GM12891 (cell line): ENCODE results near the gene SMAD2.
A peak's percentile ranks its signal among the peaks of the same experiment; 100 is the strongest.
"Not testable (repeated sequence)": the region's sequence is repeated elsewhere in the genome, so short reads cannot be mapped to it uniquely, and the experiment has no call there.

Experiments
- DNase-seq: peaks from one replicate; pipeline ENCODE4 v3.0.0; 2011; ENCODE audit warnings: low spot score; ENCODE audit not compliant: insufficient read length
- FAIRE-seq: peaks from 2 replicates; lab custom pipeline; 2011; peaks lifted over from hg19 to GRCh38; lab: Jason Lieb, UNC
- PAX5 ChIP-seq: IDR thresholded peaks from 2 replicates; pipeline ENCODE4 v1.6.1; 2011; ENCODE audit warnings: low read length, moderate library complexity, mild to moderate bottlenecking; ENCODE audit not compliant: insufficient read depth, severe bottlenecking
- POLR2A ChIP-seq: IDR thresholded peaks from 2 replicates; pipeline ENCODE4 v1.6.1; 2011; ENCODE audit warnings: low read depth, low read length, control low read depth
- POLR2AphosphoS5 ChIP-seq: IDR thresholded peaks from 2 replicates; pipeline ENCODE4 v1.6.1; 2011; ENCODE audit warnings: low read depth, low read length, control low read depth
- POU2F2 ChIP-seq: IDR thresholded peaks from 2 replicates; pipeline ENCODE4 v1.6.1; 2011; ENCODE audit warnings: low read depth, mild to moderate bottlenecking, control low read depth, low read length, moderate library complexity
- SPI1 ChIP-seq: IDR thresholded peaks from 2 replicates; pipeline ENCODE4 v1.6.1; 2011; ENCODE audit warnings: low read depth, low read length, control low read depth
- TAF1 ChIP-seq: IDR thresholded peaks from 2 replicates; pipeline ENCODE4 v1.6.1; 2011; ENCODE audit warnings: low read depth, low read length, control low read depth

SMAD2 gene

DNA sequence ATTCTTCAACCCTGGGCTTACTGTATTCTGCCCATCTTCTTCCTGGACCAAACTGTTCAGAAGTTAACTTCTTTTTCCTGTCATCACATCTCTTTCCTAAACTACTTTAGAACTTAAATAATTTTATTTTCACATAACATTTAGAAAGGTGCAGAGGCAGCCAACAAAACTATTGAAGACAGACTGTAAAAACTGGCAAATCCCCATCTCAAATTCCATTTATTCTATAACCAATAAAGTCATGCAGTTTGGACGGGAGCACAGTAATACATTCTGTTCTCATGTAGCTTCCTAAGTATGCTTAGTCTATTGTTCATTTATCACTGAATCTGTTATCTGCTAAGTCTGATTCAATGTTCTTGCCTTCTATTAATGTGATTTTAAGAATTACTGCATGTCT lies 99.1 kb downstream of the SMAD2 start:
- FAIRE-seq (no peak), DNase-seq (no peak)
- TF ChIP-seq POU2F2 (no peak), POLR2A (no peak), TAF1 (no peak), POLR2AphosphoS5 (no peak), SPI1 (no peak), PAX5 (no peak)

DNA sequence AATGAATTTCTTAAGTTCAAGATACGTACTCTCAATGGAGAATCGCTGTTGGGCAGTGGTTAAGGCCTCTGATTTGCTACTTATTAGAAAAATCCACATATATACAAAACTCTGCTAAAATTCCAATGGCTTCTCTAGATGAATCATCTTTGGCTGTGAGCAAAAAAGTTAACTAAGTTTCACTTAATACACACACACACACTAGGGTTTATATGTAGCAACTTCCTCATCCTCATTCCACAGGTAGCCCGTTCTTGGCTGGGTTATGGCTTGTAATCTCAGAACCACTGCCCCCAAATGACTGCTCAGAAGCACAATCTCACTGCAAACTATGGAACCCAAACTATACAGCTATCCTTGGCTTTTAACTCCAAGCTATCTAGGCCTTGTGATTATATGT lies 99.7 kb downstream of the SMAD2 start:
- TF ChIP-seq SPI1 (no peak), POLR2A (no peak), POU2F2 (no peak), POLR2AphosphoS5 (no peak), PAX5 (no peak), TAF1 (no peak)
- FAIRE-seq (no peak), DNase-seq (no peak)

DNA sequence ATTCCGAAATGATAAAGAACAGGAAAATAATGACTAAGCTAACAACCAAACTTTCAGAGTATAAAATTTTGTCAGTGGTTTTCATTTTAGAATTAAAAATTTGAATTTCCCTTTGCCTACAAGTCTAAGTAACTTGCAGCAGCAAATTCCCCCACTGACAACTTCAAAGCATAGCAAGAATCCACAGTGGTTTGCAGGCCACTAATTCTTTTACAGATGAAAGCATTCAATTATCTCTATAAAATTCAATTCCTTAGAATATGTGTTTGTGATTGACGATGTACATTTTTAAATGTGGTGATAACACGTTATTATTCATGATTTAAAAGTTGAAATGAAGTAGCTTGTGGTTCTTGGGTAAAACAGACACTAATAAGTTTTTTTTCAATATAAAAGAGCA lies 100.6 kb downstream of the SMAD2 start:
- DNase-seq (no peak), FAIRE-seq (no peak)
- no peak for TF ChIP-seq PAX5
- no peak for TF ChIP-seq SPI1
- TF ChIP-seq POLR2AphosphoS5: no peak
- TF ChIP-seq TAF1: no peak
- TF ChIP-seq POLR2A: no peak
- no peak for TF ChIP-seq POU2F2

DNA sequence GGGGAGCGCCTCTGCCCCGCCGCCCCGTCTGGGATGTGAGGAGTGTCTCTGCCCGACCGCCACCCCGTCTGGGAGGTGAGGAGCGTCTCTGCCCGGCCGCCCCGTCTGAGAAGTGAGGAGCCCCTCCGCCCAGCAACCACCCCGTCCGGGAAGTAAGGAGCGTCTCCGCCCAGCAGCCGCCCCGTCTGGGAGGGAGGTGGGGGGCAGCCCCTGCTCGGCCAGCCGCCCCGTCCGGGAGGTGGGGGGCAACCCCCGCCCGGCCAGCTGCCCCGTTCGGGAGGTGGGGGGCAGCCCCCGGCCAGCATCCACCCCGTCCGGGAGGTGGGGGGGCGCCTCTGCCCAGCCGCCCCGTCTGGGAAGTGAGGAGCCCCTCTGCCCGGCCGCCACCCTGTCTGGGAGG lies 102.4 kb downstream of the SMAD2 start:
- not testable (repeated sequence) for DNase-seq, FAIRE-seq

DNA sequence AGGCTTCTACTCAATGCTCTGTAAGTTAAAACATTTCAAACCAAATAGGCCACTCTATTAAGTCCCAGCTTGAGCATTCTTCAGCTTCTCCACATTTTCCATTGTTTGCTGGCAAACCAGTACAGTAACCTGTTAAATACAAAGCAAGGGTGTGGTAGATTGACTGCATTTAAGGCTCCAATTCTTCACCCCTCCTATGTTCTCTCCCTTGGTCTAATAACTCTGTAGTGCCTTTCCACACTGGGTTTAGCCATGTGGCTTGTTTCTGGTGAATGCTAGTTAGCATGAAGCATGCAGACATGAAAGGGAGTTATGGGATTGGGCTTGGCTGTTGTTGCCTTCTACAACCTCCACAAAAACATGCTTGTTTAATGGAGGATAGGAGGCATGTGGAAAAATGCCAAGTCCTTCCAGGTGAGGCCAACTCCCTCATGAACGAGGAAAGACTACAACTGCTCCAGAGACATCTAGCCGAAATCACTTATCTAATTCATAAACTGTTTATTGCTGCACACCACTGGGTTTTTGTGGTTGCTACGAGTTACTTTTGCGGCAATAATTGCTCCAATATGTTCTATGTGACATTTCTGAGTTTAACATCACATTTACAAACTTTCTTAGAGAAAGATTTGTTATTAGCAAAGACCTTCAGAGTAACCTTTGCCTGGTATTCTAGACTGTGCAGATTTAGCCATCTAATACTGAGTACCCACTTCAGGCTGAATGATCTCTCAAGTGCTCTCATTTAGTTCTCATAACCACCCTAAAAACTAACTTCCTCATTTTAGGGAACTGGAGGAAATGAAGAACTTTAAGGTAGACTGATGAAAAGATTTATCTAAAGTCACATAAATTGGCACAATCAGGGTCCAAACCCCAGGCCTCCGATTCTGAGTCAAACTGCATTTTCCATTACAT lies 104.0 kb downstream of the SMAD2 start:
- DNase-seq: no peak
- peak; percentile 26 for FAIRE-seq
- TF ChIP-seq POLR2AphosphoS5: no peak
- TF ChIP-seq POLR2A: no peak
- TF ChIP-seq PAX5: no peak

DNA sequence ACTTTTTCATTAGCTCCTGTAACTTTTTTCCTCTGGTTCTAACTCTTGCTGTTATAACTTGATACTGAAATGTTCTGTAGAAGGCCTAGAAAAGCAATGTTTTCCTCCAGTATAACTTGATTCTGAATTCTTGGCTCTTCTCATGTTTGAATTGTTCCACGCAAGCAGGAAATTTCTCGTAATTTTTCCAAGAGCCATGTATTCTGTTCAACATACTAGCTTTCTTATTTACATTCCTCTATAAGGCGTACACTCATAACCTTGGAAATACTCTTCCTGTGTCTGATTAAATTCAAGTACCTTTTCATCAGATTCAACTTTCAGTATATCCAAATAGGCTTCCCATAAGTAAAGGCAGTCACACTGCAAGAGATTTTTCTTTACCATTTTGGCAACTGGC lies 109.1 kb downstream of the SMAD2 start:
- no peak for FAIRE-seq
- no peak for DNase-seq
- TF ChIP-seq POU2F2: no peak
- TF ChIP-seq TAF1: no peak
- TF ChIP-seq PAX5: no peak
- no peak for TF ChIP-seq SPI1
- no peak for TF ChIP-seq POLR2A
- TF ChIP-seq POLR2AphosphoS5: no peak

DNA sequence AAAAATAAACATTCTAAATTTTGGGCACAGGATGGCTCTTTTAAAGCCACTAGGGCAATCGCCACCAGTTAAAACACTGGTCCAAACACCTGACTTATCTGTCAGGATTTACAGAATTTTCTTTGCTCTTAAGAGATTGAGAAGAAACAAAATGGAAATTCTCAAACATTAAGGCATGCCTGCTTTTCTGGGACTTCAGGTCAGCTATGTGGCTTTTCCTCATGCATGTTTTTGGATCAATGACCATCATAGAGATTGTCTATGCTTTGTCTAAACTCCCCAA lies 112.7 kb downstream of the SMAD2 start:
- DNase-seq (no peak), FAIRE-seq (no peak)
- TF ChIP-seq PAX5: no peak
- TF ChIP-seq POLR2A: no peak
- TF ChIP-seq POLR2AphosphoS5: no peak
- TF ChIP-seq TAF1: no peak
- TF ChIP-seq SPI1: no peak
- TF ChIP-seq POU2F2: no peak

DNA sequence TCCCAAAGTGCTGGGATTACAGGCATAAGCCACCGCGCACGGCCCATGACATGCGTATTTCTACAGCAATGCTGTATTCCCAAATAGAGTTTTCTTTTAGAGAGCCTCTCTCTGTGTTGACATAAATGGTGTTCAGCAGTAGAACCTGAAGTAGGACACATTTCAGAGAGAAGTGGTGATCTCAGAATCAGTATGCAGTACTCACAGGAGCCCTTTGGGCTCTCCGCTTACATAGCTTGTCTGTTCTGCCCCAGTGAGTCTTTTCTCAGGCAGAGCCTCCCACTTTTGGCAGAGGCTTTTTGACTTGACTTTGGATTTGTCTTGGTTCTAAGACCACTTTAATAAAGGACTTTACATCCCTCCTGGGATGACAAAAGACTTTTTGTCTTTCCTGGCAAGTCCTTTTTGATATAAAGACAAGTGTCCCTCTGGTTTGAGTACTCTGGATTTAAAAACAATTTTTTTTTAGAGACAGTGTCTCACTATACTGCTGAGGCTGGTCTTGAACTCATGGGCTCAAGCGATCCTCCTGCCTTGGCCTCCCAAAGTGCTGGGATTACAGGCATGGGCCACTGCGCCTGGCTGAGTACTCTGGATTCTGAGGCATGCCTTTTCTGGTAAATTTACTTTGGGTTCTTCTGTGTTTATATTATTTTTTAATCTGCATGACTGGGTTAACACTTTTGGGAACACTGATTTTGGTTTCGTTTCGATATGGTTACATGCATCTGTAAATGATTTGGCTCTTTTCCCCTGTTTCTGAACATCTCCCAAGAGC lies 113.3 kb downstream of the SMAD2 start:
- FAIRE-seq: no peak
- TF ChIP-seq TAF1 (no peak), PAX5 (no peak), POU2F2 (no peak), SPI1 (no peak), POLR2AphosphoS5 (no peak), POLR2A (no peak)
- DNase-seq: no peak

DNA sequence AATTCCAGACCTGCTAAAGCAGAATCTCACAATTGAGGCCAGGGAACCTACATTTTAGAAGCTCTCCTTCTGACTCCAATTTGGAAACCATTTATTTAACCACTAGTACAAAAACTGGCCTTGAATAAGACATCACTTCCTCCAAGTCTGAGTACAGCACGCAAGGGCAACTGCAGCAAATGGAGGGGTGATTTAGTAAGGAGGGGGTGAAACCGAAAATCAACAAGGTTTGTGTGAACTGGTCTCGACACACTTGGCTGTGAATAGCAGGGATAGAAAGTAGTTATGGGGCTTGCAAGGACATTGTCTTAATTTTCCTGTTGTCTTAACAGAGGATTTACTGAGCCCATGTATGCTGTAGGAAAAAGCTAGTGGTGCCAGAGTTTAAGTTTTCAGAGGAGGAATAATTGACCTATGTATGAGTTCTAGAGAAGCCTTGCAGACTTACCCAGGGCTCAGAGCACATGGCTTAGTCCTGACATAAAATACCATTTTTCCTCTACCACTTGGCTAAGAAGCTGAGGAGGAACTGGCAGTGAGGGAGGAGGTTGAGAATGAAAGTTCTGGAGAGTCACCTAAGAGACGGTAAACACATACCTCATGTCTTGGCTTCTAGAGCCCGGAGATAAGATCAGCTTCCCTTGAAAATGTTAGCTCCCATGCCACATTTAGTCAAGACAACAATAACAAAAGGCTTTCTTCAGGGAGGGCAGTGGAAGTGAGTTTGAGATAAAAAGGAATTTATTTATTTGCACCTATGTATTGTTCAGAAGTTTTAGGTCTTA lies 114.8 kb downstream of the SMAD2 start:
- FAIRE-seq (no peak), DNase-seq (no peak)
- TF ChIP-seq SPI1 (no peak), POU2F2 (no peak), POLR2A (no peak)
